Thoracic aorta (tissue), 2 donors: ENCODE data around the gene HTR6. TPM values are rescaled to one million over a fixed set of nuclear protein-coding genes. Genes with fewer than 3 reads are reported as not detected.
A peak's percentile ranks its signal among the peaks of the same experiment; 100 is the strongest.
"Not testable (repeated sequence)": the region's sequence is repeated elsewhere in the genome, so short reads cannot be mapped to it uniquely, and the experiment has no call there.

ENCODE experiments used
- ATAC-seq: fragments of 150-250 bp; one replicate; pipeline ENCODE4 v1.8.0; 2017; ENCODE audit warnings: low read depth; ENCODE audit not compliant: insufficient number of reproducible peaks, low FRiP score
- DNase-seq: peaks from one replicate; pipeline ENCODE4 v3.0.0-alpha.2; 2020; ENCODE audit warnings: low spot score
- H3K27ac ChIP-seq, 2 donors: fragments of 200-600 bp; sonication (generic); 1 replicate in 1 of 2; 2 replicates in 1 of 2; pipeline ENCODE4 v1.5.1; 2016; ENCODE audit warnings: mild to moderate bottlenecking in 2 of 2, moderate library complexity in 2 of 2
- H3K27me3 ChIP-seq: fragments of 200-600 bp; sonication (generic); replicated peaks from 2 replicates; pipeline ENCODE4 v1.6.0; 2016; ENCODE audit warnings: mild to moderate bottlenecking; ENCODE audit not compliant: insufficient read depth
- H3K36me3 ChIP-seq: fragments of 200-600 bp; sonication (generic); one replicate; pipeline ENCODE4 v1.5.1; 2016
- H3K4me1 ChIP-seq, 2 donors: fragments of 200-600 bp; sonication (generic); 1 replicate in 1 of 2; 2 replicates in 1 of 2; pipeline versions ENCODE4 v1.5.1 to v1.6.0; 2016; ENCODE audit warnings: low read depth in 2 of 2, mild to moderate bottlenecking in 1 of 2; ENCODE audit not compliant: control insufficient read depth in 1 of 2
- H3K4me3 ChIP-seq: fragments of 200-600 bp; sonication (generic); 2 replicates; pipeline ENCODE4 v1.5.1; 2016; ENCODE audit warnings: mild to moderate bottlenecking
- H3K9me3 ChIP-seq: fragments of 200-600 bp; sonication (generic); 2 replicates; pipeline ENCODE4 v1.5.1; 2016
- CTCF ChIP-seq: fragments of 200-600 bp; sonication (generic); IDR thresholded peaks from one replicate; pipeline ENCODE4 v1.5.1; 2019; ENCODE audit warnings: antibody characterized with exemption
- total RNA-seq, 2 donors: library from RNA; depleted of rRNA; stranded (reverse); fragments of >200 nt; gene quantifications; one replicate each; pipeline versions ENCODE4 v1.1.0 to v1.2.3, GENCODE V29; 2016

Gene HTR6
- total RNA-seq, 2 donors from 2014 or later, result 0.41 TPM; not detected in 1

GRCh38 chr1:19625291-19625937 lies 39.3 kb upstream of the HTR6 start:
- no peaks in the 10 kb centered on the region for H3K27me3 ChIP-seq
- H3K27ac ChIP-seq, result no peak overlapping the region
- H3K4me3 ChIP-seq, result no peak overlapping the region
- ATAC-seq (no peak), DNase-seq (no peak)
- no peak for TF ChIP-seq CTCF
- H3K36me3 ChIP-seq, result peaks cover 36% of the 10 kb centered on the region
- peaks cover 16 to 45% of the 10 kb centered on the region in 2 donors for H3K4me1 ChIP-seq
- H3K9me3 ChIP-seq, result no peaks in the 10 kb centered on the region

GRCh38 chr1:19628879-19629278 lies 35.8 kb upstream of the HTR6 start:
- no peaks in the 10 kb centered on the region for H3K27me3 ChIP-seq
- no peak overlapping the region for H3K4me3 ChIP-seq
- DNase-seq (no peak), ATAC-seq (no peak)
- no peak for TF ChIP-seq CTCF
- peaks cover 4 to 24% of the 10 kb centered on the region in 2 donors for H3K4me1 ChIP-seq
- peak overlapping the region; percentile 20 to 50 for H3K27ac ChIP-seq
- peaks cover 29% of the 10 kb centered on the region for H3K36me3 ChIP-seq
- H3K9me3 ChIP-seq, result no peaks in the 10 kb centered on the region

- TF ChIP-seq CTCF, result no peak
- Histone ChIP-seq H3K36me3 (peaks cover 25% of the 10 kb centered on the region), H3K9me3 (no peaks in the 10 kb centered on the region), H3K4me1 (peaks cover 4 to 24% of the 10 kb centered on the region in 2 donors), H3K4me3 (no peak overlapping the region), H3K27me3 (no peaks in the 10 kb centered on the region), H3K27ac (peak overlapping the region; percentile 20 to 50)
- DNase-seq (no peak), ATAC-seq (no peak)
Observed at GRCh38 chr1:19629357-19629756, 35.3 kb upstream of the HTR6 start.

GRCh38 chr1:19630192-19630591 lies 34.5 kb upstream of the HTR6 start:
- not testable (repeated sequence) for ATAC-seq, H3K4me3 ChIP-seq, H3K9me3 ChIP-seq, H3K27me3 ChIP-seq, H3K27ac ChIP-seq, DNase-seq
- H3K4me1 ChIP-seq, result peaks cover 4 to 24% of the 10 kb centered on the region in 2 donors
- H3K36me3 ChIP-seq, result peaks cover 16% of the 10 kb centered on the region

GRCh38 chr1:19630720-19631395 lies 33.8 kb upstream of the HTR6 start:
- Histone ChIP-seq H3K4me3 (no peak overlapping the region), H3K27ac (no peak overlapping the region), H3K27me3 (no peaks in the 10 kb centered on the region), H3K4me1 (peaks cover 4 to 25% of the 10 kb centered on the region in 2 donors), H3K36me3 (peaks cover 14% of the 10 kb centered on the region), H3K9me3 (no peaks in the 10 kb centered on the region)
- no peak for DNase-seq
- no peak for TF ChIP-seq CTCF
- no peak for ATAC-seq
